GM19324 (cell line): ENCODE results near the gene PRAMEF13.
"Not testable (repeated sequence)": the region's sequence is repeated elsewhere in the genome, so short reads cannot be mapped to it uniquely, and the experiment has no call there.

Source experiments
- ATAC-seq: cut with Tn5 transposase; IDR thresholded peaks from one replicate; pipeline ENCODE4 v1.9.1; 2021; ENCODE audit warnings: mild to moderate bottlenecking, moderate library complexity; ENCODE audit not compliant: unreplicated experiment, low FRiP score

The PRAMEF13 gene

GRCh38 chr1:13201309-13201708 is at the start of gene PRAMEF13:
PRAMEF13 (minus strand) TSS chr1:13201409; CDS start chr1:13199589, 1,820 bp downstream.
- not testable (repeated sequence) for ATAC-seq

DNA sequence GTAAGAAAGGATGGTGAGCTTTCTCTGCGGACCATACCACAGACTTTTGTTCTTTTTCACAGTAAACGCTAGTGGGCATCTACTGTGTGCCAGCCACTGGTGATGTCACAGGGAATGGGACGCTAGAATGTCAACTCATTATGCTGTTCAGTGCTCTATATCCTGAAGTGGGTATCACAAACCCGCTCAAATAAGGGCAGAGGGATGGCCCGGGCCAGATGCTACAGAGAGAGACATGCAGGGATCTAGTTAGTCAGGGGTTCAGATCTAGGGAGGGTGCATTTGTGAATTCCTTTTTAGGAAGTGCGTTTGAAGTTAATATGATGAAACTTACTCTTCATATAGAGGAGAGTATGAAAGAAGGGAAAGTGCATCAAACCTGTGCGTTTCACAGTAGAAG is 45.9 kb upstream of the PRAMEF13 start:
- not testable (repeated sequence) for ATAC-seq

DNA sequence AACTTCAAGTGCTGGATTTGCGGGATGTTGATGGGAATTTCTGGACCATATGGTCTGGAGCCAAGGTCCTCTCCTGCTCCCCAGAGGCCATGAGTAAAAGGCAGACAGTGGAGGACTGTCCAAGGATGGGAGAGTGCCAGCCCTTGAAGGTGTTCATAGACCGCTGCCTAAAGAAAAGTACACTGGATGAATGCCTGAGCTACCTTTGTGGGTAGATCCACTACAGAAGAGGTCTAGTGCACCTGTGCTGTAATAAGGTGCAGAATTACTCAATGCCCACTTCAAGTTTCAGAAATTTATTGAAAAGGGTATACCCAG is 45.3 kb upstream of the PRAMEF13 start:
- ATAC-seq = not testable (repeated sequence)

DNA sequence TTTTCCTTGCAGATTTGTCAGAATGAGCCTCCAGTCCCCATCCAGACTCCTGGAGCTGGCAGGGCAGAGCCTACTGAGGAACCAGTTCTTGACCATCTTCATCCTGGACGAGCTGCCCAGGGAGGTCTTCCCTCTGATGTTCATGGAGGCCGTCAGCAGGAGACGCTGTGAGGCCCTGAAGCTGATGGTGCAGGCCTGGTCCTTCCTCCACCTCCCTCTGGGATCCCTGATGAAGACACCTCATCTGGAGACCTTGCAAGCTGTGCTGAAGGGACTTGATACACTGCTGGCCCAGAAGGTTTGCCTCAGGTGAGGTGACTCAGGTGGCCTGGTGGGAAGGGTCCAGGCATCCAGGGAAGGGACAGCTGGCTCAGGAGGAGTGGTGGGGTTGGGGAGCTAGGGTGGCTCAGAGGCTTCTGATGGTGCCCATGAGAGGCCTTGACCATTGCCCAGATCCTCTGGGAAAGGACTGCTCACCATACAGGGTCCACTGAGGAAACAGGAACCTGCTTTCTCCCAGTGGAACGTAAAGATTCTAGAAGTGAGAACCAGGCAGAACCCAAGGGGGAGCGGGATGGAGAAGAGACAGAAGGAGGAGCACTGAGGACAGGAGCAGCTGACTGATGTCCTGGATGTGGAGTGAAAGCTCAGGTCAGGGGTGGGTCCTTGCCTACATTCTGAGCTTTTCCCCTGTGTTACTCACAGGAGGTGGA is 44.8 kb upstream of the PRAMEF13 start:
- ATAC-seq = not testable (repeated sequence)

GRCh38 chr1:13243536-13244263 is 42.5 kb upstream of the PRAMEF13 start:
- not testable (repeated sequence) for ATAC-seq

DNA sequence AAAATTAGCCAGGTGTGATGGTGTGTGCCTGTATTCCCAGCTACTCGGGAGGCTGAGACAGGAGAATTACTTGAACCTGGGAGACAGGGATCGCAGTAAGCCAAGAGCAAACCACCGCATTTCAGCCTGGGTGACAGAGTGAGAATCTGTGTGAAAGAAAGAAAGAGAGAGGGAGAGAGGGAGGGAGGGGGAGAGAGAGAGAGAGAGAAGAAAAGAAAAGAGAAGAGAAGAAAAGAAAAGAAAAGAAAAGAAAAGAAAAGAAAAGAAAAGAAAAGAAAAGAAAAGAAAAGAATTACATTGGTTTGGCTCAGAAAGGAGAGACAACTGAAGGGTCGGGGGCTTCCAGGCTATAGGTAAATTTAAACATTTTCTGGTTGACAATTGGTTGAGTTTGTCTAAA is 38.4 kb upstream of the PRAMEF13 start:
- ATAC-seq = not testable (repeated sequence)

DNA sequence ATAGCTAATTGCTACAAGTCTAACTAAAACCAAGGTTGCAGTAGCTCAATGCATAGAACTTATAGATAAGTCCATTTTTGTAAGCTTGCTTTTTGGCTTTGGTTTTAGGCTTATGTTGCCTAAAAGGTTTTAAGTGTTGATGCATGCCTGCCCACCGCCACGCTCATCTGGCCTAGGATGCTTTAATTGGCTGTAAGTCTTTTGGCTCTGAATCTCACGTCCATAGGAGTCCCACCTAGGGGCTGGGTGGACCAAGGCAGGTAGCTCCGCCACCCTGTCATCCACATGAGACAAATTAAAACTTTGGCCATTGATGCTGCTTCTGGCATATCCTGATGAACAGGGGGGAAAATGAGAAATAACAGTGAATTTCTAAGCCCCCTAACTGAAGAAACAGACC is 36.4 kb upstream of the PRAMEF13 start:
- not testable (repeated sequence) for ATAC-seq

DNA sequence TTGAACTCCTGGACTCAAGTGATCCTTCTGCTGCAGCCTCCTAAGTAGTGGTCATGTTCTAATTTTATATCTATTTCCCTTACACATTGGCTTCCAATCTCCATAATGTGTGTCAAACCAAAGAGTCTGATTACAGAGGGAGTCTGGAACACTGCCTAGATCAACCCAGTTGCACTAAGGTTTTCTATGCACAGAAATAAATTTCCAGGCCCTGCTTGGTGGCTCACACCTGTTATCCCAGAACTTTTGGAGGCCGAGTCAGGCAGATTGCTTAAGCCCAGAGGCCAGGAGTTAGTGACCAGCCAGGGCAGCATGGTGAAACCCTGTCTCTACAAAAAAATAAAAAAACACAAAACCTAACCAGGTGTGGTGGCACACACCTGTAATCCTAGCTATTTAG is 32.8 kb upstream of the PRAMEF13 start:
- not testable (repeated sequence) for ATAC-seq

- ATAC-seq = not testable (repeated sequence)
Measured at GRCh38 chr1:13232056-13232455, 30.8 kb upstream of the PRAMEF13 start.

DNA sequence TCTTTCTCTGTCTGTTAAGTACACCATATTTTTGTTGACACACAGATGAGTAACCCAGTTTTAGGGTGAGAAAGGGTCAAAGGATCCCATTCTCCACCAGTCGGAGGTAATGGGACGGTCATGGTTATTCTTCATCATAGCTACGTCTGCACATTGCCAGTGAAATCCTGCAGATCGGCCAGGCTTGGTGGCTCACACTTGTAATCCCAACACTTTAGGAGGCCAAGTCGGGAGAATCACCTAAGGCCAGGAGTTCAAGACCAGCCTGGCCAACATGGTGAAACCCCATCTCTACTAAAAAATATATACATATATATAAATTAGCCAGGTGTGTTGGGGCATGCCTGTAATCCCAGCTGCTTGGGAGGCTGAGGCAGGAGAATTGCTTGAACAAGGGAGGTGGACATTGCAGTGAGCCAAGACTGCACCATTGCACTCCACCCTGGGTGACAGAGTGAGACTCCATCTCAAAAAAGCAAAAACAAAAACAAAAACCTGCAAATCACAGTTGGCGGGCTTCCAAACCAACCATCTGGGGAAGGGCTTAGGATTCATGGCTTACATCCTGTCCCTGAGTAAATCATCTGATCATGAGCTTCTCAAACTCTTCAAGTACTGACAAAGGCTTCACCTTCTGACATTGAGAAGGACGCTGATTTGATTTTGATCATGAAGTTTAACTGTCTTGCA is 30.0 kb upstream of the PRAMEF13 start:
- ATAC-seq = not testable (repeated sequence)

DNA sequence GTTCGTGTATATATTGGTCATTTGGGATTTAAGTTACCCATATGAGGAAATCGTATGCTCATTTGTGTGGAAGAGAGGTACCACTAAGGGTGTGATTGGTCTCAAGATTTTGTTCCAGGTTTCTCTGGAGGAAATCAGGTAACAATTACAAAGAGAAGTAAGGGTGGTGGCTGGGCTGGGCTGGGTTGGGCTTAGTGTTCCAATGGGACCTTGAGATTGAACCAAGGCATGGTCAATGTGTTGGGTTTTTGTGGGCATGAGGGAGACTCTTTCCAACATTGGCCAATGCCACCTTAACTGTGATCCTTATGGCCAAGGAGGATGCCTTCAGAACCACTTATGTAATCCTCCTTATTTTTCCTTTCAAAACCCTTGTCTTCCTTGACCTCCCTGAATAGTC is 29.4 kb upstream of the PRAMEF13 start:
- ATAC-seq = not testable (repeated sequence)

GRCh38 chr1:13230096-13230495 is 28.9 kb upstream of the PRAMEF13 start:
- not testable (repeated sequence) for ATAC-seq

DNA sequence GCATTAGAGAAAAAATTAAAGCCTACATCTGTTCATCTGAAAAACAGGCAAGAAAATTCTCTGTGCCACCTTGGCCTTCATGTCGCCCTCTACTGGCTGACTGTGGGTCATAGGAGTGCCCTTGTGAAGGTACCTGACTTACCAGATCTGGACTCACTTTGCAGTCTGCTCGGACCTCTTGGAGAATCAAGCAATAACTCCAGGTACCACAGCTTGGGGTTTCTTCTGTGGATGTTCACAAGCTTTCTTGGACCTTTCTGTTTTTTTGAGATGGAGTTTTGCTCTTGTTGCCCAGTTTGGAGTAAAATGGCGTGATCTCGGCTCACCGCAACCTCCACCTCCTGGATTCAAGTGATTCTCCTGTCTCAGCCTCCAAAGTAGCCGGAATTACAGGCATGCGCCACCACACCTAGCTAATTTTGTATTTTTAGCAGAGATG is 27.2 kb upstream of the PRAMEF13 start:
- no peak for ATAC-seq

DNA sequence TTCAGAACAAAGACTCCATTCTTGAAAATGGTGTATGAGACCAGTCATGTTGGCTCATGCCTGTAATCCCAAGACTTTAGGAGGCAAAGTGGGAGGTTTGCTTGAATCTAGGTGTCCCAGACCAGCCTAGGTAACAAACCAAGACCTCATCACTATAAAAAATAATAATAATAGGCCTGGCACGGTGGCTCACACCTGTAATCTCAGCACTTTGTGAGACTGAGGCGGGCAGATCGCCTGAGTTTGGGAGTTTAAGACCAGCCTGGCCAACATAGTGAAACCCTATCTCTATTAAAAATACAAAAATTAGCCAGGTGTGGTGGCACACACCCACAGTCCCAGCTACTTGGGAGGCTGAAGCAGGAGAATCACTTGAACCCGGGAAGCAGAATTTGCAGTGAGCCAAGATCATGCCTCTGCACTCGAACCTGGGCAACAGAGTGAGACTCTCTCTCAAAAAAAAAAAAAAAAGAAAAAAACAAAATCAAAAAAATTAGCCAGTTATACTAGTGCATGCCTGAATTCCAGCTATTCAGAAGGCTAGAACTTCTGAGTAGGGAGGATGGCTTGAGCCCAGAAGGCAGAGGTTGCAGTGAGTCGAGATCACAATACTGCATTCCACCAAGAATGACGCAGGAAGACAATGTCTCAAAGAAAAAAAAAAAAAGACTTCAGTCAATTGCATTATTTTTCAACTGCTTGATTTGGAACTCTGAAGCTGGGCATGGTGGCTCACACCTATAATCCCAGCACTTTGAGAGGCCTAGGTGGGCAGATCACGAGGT is 26.3 kb upstream of the PRAMEF13 start:
- ATAC-seq = not testable (repeated sequence)

GRCh38 chr1:13225675-13226204 is 24.5 kb upstream of the PRAMEF13 start, which contains the start of gene PRAMEF18:
PRAMEF18 (minus strand) TSS chr1:13226154; CDS start chr1:13226106, 48 bp downstream.
- ATAC-seq = not testable (repeated sequence)

DNA sequence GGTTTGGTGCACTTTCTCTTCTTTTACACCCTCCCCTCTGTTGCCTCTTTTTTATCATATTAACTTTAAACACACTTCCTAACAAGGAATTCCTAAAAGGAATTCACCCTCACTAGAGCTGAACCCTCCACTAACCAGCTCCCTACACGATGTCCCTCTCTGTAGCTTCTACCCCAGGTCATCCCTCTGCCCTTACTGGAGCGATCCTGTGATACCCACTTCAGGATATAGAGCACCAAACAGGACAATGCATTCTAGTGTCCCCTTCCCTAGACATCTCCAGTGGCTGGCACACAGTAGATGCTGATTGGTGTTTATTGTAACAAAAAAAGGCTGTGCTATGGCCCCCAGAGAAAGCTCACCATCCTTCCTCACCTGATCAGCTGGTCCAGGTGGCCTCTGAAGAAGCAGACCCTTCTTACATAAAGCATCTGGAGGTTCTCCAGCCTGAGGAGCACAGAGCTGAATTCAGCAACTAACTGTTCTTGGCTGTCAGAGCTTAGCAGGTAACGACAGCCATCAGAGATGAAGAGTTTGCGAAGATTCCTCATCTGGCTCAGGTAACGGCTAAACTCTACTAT is 23.4 kb upstream of the PRAMEF13 start:
- ATAC-seq = no peak

GRCh38 chr1:13222788-13223187 is 21.6 kb upstream of the PRAMEF13 start:
- not testable (repeated sequence) for ATAC-seq

DNA sequence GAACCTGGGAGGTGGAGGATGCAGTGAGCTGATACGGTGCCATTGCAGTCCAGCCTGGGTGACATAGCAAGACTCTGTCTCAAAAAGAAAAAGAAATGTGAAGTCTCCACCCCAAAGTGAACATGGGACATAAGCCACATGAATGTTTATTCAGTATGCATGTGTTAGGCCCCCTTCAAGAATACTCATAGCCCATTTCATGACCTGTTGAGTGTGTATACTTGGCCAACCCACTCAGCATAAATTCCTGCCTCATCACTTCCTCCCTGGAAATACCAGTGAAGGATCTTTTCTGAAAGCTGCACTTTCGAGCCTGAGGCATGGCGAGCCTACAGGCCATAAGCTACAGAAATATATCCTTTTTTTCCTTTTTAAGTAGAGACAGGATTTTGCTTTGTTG is 18.0 kb upstream of the PRAMEF13 start:
- not testable (repeated sequence) for ATAC-seq

- not testable (repeated sequence) for ATAC-seq
Measured at GRCh38 chr1:13216619-13217018, 15.4 kb upstream of the PRAMEF13 start.

GRCh38 chr1:13208712-13209111 is 7.5 kb upstream of the PRAMEF13 start:
- ATAC-seq = not testable (repeated sequence)
